Fibroblast of gingiva (primary cell): Measurements from ENCODE around the gene AJUBA.
A peak's percentile ranks its signal among the peaks of the same experiment; 100 is the strongest.
"Not testable (repeated sequence)": the region's sequence is repeated elsewhere in the genome, so short reads cannot be mapped to it uniquely, and the experiment has no call there.

Experiments used
- DNase-seq: peaks from one replicate; pipeline ENCODE4 v3.0.0-alpha.2; 2011; ENCODE audit warnings: low read depth

The AJUBA gene

GRCh38 chr14:22982477-22983245, at the start of gene AJUBA:
TSS of gene AJUBA (minus strand) at chr14:22982551. CDS start at chr14:22982266, 285 bp downstream.
- DNase-seq, result peak; percentile 96

GRCh38 chr14:23030936-23031335, 48.6 kb upstream of the AJUBA start:
- DNase-seq, result no peak

GRCh38 chr14:23028799-23029198, 46.4 kb upstream of the AJUBA start:
- DNase-seq, result no peak

GRCh38 chr14:23025151-23025814, 42.9 kb upstream of the AJUBA start:
- DNase-seq, result no peak

- no peak for DNase-seq
These were observed 42.3 kb upstream of the AJUBA start for GRCh38 chr14:23024612-23025075.

GRCh38 chr14:23023795-23024152, 41.4 kb upstream of the AJUBA start:
- DNase-seq, result no peak

- no peak for DNase-seq
These were observed 40.9 kb upstream of the AJUBA start for GRCh38 chr14:23023022-23023794.

DNA sequence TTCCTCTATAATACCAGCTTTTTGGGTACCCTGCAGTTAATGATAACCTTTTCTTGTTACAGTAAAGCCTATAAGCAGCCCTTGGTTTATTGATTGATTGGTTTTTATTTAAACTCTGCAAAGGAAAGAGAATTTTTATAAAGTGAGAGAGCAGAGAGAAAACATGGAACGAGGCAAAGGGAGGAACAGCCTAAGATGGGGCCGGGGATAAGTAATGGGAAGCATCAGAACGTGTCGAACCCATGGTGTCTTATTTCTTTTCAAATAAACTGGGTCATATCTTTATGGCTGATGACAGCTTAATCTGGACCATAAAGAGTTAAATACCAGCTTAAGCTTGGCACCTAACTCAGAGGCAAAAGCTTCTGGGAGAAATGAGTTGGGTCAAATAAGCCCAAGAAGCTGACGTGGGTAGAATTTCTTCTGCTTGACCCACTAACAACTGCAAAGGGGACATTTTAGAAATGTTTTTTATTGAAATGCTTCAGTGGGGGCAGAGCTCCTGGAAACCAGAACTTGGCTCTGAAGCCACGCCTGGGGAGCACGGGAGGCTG, 39.6 kb upstream of the AJUBA start:
- no peak for DNase-seq

GRCh38 chr14:23021434-23021833, 39.1 kb upstream of the AJUBA start:
- DNase-seq, result no peak

- DNase-seq, result no peak
These were observed 38.1 kb upstream of the AJUBA start for GRCh38 chr14:23020143-23021128.

- DNase-seq, result no peak
These were observed 35.8 kb upstream of the AJUBA start for GRCh38 chr14:23018107-23018506.

DNA sequence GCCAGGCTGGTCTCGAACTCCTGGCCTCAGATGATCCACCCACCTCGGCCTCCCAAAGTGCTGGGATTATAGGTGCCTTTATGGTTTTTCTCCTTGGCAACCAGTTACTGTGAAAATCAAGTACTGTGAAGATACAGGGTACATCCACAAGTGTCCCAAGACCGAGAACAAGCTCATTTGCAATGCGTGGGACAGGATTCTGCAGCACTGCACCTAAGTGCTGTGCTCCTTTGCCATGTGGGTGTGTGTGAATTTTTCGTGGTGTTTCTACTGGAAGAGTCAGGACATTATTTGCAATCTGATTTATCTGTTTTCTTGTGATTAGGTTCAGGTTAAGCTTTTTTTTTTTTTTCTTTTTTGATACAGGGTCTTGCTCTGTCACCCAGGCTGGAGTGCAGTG, 34.7 kb upstream of the AJUBA start:
- DNase-seq, result no peak

DNA sequence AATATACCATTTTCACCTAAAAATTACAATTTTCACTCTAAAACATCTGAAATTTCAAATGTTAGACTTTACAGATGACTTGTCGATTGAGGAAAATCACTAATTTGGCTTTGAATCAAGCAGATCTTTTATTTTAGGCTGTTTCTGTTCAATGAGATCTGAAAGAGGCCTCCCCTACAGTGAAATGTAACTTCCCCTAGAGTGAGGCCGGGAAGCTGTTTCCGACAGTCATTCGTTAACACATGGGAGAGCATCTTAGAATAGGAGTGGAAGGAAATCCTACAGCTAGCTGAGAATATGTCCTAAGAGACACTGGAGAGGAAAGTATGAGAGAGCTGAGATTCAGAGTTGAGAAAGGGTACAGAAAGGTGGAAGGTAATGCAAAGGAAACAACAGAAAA, 33.3 kb upstream of the AJUBA start:
- DNase-seq, result no peak

GRCh38 chr14:23013749-23014054, 31.4 kb upstream of the AJUBA start:
- DNase-seq, result not testable (repeated sequence)

- no peak for DNase-seq
These were observed 30.9 kb upstream of the AJUBA start for GRCh38 chr14:23013054-23013748.

- peak; percentile 60 for DNase-seq
These were observed 27.8 kb upstream of the AJUBA start, which contains the start of gene C14orf93 for GRCh38 chr14:23009939-23010726. TSS of gene C14orf93 (minus strand) at chr14:23010143. CDS start at chr14:22999023, 11,120 bp downstream.

- DNase-seq, result no peak
These were observed 27.2 kb upstream of the AJUBA start for GRCh38 chr14:23009483-23009938.

GRCh38 chr14:23008831-23009230, 26.5 kb upstream of the AJUBA start:
- DNase-seq, result no peak

DNA sequence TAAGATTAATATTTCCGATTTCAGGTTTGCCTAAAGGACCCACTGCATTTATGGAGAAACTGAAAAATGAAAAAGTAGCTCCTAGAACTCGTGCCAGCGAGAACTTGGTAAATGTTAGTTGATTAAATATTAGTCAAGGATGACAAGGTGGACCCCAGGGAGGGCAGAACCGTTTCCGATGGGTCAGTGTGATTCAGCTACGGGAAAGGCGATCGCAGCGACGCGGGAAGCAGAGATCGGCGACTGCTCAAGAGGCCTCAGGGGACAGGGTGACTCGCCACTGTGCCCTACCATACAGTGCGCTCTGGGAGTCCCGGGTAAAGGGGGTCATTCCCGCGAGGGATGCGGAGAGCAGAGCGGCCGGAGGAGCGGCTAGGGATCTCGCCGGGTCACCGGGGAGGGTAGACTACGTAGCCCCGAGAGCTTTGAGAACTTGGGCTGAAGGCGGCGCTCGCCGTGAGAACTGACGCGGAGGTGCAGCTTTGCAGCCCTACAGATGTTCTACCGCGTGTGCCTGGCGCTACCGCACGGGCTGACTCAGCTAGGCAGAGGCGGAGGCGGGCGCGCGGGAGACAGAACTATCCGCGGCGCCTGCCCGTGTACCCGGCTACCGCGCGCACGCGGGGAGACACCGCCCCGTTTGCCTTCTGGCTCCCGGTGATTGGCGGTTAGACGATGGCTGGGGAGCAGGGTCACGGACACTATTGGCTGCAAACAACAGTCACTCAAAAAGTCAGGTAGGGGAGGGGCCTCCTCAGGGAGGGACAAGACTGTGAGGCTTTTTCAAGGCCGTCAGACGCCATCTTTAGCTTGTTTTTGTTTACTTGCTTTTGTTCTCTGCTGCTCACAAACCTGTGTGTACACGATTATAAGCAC, 24.4 kb upstream of the AJUBA start:
- peak; percentile 97 for DNase-seq
